ENCODE data around the gene INVS. TPM values are rescaled to one million over a fixed set of nuclear protein-coding genes. Genes with fewer than 3 reads are reported as not detected.
"Not testable (repeated sequence)": the region's sequence is repeated elsewhere in the genome, so short reads cannot be mapped to it uniquely, and the experiment has no call there.

Gene INVS
- total RNA-seq, 1 donor from 2014 or later = 34.0 TPM

DNA sequence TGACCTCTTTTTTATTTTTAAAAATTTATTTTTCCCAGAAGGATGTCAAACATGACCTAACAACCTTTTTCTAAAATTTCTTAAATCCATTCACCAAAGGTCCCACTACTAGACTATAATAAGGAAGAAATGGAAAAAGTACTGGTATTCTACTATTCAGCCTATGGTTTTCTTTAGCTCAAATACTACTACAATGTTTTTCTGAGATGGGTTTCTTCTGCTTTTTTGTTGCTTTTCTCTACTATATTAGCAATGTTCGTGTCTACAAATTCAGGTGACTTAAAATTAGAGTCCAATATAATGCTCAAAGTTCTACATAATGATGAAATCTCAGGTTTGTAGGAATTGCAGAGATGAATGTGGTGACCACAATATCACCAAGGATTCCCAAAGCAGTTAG is 8.2 kb upstream of the INVS start:
- H3K4me3 Mint-ChIP-seq = no peak overlapping the region
- CTCF ChIA-PET = interaction anchor here (0.9 kb wide), 1 partner anchor 14 kb away, joined by 3 read pairs; no protein-coding TSS in a partner anchor
- H3K4me1 Mint-ChIP-seq = peaks cover 74% of the 10 kb centered on the region
- H3K27ac Mint-ChIP-seq = no peak overlapping the region
- H3K27me3 Mint-ChIP-seq = no peaks in the 10 kb centered on the region
- H3K36me3 Mint-ChIP-seq (ENCODE audit: low read depth) = peaks cover 2% of the 10 kb centered on the region
- DNase-seq = no peak
- H3K9me3 Mint-ChIP-seq = no peaks in the 10 kb centered on the region
- POLR2A ChIA-PET = no interaction called here
- intact Hi-C loops (cut with micrococcal nuclease) = no loop called here
- TF ChIP-seq, protein P1, sequence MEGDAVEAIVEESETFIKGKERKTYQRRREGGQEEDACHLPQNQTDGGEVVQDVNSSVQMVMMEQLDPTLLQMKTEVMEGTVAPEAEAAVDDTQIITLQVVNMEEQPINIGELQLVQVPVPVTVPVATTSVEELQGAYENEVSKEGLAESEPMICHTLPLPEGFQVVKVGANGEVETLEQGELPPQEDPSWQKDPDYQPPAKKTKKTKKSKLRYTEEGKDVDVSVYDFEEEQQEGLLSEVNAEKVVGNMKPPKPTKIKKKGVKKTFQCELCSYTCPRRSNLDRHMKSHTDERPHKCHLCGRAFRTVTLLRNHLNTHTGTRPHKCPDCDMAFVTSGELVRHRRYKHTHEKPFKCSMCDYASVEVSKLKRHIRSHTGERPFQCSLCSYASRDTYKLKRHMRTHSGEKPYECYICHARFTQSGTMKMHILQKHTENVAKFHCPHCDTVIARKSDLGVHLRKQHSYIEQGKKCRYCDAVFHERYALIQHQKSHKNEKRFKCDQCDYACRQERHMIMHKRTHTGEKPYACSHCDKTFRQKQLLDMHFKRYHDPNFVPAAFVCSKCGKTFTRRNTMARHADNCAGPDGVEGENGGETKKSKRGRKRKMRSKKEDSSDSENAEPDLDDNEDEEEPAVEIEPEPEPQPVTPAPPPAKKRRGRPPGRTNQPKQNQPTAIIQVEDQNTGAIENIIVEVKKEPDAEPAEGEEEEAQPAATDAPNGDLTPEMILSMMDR (IDR thresholded peaks at IDR 0.05) = no peak
- ATAC-seq (ENCODE audit: low read depth) = no peak

DNA sequence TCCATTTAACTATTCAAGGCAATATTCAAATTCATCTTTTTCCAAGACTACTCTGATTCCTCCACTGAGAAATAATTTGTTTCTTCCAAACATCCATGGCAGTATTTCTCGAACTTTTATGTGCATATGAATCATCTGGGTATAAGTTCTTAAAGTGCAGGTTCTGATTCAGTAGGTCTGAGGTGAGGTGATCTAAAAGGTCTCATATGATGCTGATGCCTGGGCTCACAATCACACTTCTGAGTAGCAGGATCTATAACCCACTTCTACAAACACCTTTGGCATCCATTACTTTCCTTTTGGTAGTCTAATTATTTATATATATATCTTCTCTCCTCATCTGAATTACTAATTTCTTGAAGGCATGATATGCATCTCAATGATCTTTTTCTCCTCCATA is 7.4 kb upstream of the INVS start:
- intact Hi-C loops (cut with micrococcal nuclease) = no loop called here
- no peak for DNase-seq
- POLR2A ChIA-PET = no interaction called here
- ATAC-seq (ENCODE audit: low read depth) = no peak
- Mint-ChIP-seq H3K9me3 (no peaks in the 10 kb centered on the region), H3K36me3 (ENCODE audit: low read depth) (peaks cover 2% of the 10 kb centered on the region), H3K4me1 (peaks cover 72% of the 10 kb centered on the region), H3K4me3 (no peak overlapping the region), H3K27me3 (no peaks in the 10 kb centered on the region), H3K27ac (no peak overlapping the region)
- CTCF ChIA-PET = no interaction called here
- TF ChIP-seq, protein P1 (IDR thresholded peaks at IDR 0.05) = no peak

DNA sequence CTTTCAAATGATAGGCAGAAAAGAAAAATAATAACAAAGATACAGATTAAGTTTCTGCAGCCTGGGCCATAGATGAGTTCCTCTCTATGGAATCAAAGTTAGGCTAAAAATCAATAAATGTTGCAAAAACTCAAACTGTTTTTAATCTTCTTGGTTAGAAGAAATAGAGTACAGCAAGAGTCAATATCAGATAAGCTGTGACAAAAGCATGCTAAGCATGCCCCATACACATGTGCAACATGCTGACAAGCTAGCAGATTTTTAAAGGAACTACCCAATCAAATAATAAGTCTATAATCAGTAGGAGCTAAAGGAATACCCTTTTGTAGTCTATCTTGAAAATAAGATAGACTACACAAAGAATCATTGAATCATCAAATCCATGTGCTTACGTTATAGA is 7.0 kb upstream of the INVS start:
- TF ChIP-seq, protein P1 (IDR thresholded peaks at IDR 0.05) = no peak
- peaks cover 70% of the 10 kb centered on the region for H3K4me1 Mint-ChIP-seq
- intact Hi-C loops (cut with micrococcal nuclease) = no loop called here
- no peak overlapping the region for H3K4me3 Mint-ChIP-seq
- no peaks in the 10 kb centered on the region for H3K27me3 Mint-ChIP-seq
- H3K27ac Mint-ChIP-seq = no peak overlapping the region
- POLR2A ChIA-PET = no interaction called here
- H3K9me3 Mint-ChIP-seq = no peaks in the 10 kb centered on the region
- no peak for ATAC-seq (ENCODE audit: low read depth)
- peaks cover 2% of the 10 kb centered on the region for H3K36me3 Mint-ChIP-seq (ENCODE audit: low read depth)
- no peak for DNase-seq
- CTCF ChIA-PET = no interaction called here

DNA sequence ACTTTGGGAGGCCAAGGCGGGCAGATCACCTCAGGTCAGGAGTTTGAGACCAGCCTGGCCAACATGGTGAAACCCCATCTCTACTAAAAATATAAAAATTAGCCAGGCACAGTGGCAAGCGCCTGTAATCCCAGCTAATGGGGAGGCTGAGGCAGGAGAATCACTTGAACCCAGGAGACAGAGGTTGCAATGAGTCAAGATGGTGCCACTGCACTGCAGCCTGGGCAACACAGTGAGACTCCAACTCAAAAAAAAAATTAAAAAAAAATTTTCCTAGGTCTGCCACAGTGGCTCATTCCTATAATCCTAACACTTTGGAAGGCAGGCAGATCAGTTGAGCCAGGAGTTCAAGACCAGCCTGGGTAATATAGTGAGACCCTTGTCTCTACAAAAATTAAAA is 4.6 kb upstream of the INVS start:
- H3K4me3 Mint-ChIP-seq; DNase-seq; intact Hi-C loops (cut with micrococcal nuclease); H3K36me3 Mint-ChIP-seq (ENCODE audit: low read depth); CTCF ChIA-PET; ATAC-seq (ENCODE audit: low read depth); H3K9me3 Mint-ChIP-seq; H3K27ac Mint-ChIP-seq; H3K27me3 Mint-ChIP-seq: not testable (repeated sequence)
- POLR2A ChIA-PET = interaction anchor here (2.0 kb wide), 1 partner anchor 10 kb away, joined by 10 read pairs; no protein-coding TSS in a partner anchor
- H3K4me1 Mint-ChIP-seq = peaks cover 63% of the 10 kb centered on the region

DNA sequence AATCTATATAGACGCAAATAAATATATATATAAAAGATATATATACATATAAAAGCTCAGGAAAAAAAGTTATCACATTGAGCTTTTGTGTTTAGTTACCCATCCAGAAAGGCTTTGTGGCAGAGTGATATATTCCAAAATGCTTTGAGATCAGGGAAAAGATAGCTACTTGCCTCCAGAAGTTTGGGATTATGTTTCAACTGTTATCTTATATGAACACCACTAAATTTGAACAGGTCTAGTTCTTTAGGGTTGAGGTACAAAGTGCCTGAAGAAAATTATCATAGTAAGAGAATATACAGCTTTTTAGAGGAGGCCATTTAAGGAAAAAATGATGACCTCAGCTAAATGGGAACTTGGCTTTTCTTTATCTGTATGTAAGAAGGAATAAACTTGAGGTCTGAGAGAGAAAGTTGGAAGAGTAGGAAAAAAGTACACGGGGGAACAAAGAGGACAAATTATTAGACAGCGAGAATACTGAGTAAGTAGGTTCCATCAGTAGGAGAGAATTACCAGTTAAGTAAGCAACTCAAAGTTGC is 2.6 kb upstream of the INVS start:
- Mint-ChIP-seq H3K36me3 (ENCODE audit: low read depth) (peaks cover 9% of the 10 kb centered on the region), H3K27ac (no peak overlapping the region), H3K4me1 (peaks cover 66% of the 10 kb centered on the region), H3K27me3 (no peaks in the 10 kb centered on the region), H3K4me3 (peak overlapping the region; percentile 25), H3K9me3 (no peaks in the 10 kb centered on the region)
- DNase-seq = no peak
- TF ChIP-seq, protein P1 (IDR thresholded peaks at IDR 0.05) = no peak
- ChIA-PET CTCF (no interaction called here), POLR2A (interaction anchor here (1.2 kb wide), 1 partner anchor 11 kb away, joined by 5 read pairs; no protein-coding TSS in a partner anchor)
- intact Hi-C loops (cut with micrococcal nuclease) = loop anchor here (5.0 kb wide), 3 partner anchors 189 to 859 kb away; partner anchors contain the start of gene STX17
- no peak for ATAC-seq (ENCODE audit: low read depth)
